ENCODE measurements around the gene IL17REL.
"Not testable (repeated sequence)": the region's sequence is repeated elsewhere in the genome, so short reads cannot be mapped to it uniquely, and the experiment has no call there.

The IL17REL gene

DNA sequence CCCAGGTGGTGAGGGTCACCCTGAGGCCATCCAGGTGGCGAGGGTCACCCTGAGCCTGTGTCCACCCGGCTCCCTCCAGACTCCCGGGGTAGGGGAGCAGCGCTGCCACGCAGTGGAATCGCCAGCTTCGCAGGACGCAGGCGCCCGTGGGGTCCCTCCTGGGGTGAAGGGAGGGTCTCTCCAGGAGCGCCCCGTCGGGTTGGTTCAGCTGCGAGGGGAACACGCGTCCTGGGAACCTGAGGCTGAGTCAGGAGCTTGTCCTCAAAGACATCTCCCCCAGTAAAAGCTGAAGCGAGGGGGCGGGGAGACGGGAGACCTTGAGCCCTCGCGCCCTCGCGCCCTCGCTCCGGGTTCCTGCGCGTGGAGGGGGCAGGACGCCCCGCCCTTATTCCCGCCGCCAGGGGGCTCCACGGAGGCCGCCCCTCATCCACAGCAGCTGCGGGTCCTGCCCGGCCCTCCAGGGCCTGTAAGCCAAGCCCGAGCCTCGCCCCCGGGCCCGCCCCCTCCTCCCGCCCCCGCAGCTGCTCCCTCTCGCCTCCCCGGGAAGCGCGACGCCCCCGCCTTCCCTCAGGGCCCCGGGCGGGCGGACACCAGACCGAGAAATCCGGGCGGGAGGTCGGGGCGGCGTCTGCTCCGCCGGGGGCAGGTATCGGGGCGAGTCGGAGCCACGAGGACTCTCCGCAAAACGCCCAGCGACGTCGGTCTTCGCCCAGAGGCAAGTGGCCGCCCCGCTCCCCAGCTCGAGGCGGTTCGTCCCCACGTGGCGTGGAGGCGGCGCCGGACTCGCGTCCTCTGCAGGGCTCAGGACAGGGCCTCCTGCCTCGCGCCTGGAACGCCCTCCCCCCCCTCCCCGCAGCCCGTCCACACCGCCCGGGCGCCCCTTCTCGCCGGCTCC is 29.2 kb downstream of the IL17REL start:
- peak; percentile 30 to 42 for DNase-seq

DNA sequence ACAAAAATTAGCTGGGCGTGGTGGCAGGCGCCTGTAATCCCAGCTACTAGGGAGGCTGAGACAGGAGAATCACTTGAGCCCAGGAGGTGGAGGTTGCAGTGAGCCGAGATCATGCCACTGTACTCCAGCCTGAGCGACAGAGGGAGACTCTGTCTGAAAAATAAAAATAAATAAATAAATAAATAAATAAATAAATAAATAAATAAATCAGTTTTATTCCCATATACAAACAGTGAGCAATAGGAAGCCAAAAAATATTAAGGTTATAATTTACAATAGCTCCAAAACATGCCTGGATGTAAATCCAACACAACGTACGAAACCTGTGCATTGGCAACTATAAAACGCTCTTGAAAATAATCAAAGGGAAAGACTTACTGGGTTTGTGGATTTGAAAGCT is 30.8 kb downstream of the IL17REL start:
- DNase-seq = not testable (repeated sequence)

DNA sequence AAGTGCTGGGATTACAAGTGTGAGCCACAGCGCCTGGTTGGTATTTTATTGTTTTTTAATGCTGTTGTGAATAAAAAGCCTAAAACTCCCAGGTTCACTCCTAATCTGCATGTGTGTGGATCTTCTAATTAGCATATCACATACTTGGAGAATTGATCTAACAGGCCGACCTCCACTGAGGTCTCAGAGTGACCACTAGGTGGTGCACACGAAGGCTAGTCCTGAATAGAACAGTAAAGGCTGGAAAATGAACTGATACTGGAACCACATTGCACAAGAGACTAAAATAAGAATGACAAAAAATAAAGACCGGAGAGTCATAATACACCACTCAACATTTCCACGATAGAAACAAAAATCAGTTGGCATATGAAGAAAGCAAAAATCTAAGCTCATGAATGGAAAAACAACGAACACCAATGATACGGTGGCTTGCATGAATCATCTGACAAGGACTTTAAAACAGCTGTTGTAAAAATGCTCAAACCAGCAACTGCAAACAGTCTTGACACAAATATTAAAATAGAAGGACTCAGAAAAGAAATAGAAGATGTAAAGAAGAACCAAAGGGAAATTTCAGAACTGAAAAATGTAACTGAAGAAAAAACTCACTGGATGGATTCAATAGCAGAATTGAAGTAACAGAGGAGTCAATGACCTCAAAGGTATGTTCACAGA is 32.8 kb downstream of the IL17REL start:
- DNase-seq = peak; percentile 69 to 70

DNA sequence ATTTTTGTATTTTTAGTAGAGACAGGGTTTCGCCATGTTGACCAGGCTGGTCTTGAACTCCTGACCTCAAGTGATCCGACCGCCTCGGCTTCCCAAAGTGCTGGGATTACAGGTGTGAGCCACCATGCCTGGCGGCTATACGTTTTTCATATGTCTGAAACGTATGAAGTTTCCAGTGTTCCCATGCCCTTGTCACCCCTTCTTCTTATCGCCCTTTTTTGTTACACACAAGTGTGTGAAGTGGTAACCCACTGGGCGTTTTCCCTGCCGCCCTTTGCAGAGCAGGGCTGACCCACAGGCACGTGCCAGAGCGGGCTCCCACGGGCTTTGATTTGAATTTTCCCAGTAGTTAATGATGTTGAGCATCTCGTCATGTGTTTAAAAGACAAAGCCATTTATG is 35.0 kb downstream of the IL17REL start:
- no peak for DNase-seq

DNA sequence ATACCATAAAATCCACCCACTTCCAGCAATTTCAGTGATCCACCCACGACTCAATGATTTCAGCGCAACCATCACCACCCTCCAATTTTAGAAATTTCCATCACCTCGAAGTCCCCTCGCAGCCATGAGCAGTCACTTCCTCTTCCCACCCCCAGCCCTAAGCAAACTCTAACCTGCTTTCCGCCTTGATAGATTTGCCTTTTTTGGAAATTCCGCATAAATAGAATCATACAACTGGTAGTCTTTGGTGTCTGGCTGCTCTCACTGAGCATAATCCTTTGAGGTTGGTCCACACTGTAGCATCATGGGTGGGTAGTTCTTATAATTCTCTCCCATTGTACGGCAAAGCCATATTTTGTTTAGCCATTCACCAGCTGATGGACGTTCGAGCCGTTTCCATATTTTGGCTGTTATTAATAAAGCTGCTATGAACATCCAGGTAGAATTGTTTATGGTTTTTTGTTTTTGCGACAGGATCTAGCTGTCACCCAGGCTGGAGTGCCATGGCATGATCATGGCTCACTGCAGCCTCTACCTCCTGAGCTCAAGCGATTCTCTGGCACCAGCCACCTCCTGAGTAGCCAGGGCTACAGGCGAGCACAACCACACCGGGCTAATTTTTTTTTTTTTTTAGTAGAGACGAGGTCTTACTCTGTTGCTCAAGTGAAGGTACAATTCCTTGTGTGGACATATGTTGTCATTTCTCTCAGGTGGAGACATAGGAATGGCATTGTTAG is 36.0 kb downstream of the IL17REL start:
- peak; percentile 65 to 75 for DNase-seq

DNA sequence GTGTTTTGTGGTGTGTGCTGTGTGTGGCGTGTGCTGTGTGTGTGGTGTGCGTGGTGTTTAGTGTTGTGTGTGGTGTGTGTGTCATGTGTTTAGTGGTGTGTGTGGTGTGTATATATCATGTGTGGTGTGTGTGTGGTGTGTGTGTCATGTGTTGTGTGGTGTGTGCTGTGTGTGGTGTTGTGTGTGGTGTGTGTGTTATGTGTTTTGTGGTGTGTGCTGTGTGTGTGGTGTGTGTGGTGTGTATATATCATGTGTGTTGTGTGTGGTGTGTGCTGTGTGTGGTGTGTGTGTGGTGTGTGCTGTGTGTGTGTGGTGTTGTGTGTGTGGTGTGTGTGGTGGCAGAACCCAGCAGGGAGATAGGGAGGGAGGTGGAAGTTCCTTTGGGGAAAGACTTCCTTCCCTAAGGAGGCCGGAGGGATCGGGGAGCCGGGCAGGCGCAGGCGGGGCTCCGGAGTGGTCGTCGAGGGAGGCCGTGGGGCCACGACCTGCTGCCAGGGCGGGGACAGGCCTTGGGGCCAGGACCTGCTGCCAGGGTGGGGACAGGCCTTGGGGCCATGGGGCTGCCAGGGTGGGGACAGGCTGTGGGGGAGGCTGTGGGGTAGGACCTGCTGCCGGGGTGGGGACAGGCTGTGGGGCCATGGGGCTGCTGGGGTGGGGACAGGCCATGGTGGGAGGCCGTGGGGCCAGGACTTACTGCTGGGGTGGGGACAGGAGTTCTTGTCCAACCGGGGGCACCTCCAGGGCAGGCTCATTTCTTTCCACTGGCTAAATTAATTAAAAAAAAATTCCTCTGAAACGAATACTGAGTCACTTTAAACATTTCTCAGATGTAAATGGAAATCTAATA is 36.8 kb downstream of the IL17REL start:
- DNase-seq = peak; percentile 78 to 82

DNA sequence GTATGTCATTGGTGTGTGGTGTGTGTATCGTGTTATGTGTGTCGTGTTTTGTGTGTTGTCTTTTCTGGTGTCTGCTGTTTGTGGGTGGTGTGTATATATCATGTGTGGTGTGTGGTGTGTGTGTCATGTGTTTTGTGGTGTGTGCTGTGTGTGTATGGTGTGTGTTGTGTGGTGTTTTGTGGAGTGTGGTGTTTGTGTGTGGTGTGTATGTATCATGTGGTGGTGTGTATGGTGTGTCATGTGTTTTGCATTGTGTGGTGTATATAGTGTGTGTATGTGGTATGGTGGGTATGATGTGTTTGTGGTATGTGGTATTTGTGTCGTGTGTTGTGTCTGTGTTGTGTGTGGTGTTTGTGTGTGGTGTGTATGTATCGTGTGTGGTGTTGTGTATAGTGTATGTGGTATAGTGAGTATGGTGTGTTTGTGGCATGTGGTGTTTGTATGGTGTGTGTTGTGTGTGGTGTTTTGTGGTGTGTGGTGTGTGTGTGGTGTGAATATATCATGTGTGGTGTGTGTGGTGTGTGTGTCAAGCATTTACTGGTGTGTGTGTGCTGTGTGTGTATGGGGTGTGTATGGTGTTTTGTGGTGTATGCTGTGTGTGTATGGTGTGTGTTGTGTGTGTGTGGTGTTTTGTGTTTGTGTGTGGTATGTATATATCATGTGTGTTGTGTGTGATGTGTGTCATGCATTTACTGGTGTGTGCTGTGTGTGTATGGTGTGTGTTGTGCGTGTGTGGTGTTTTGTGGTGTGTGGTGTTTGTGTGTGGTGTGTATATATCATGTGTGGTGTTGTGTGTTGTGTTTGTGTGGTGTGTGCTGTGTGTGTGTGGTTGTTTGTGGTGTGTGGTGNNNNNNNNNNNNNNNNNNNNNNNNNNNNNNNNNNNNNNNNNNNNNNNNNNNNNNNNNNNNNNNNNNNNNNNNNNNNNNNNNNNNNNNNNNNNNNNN is 39.3 kb downstream of the IL17REL start:
- peak; percentile 21 to 23 for DNase-seq

DNA sequence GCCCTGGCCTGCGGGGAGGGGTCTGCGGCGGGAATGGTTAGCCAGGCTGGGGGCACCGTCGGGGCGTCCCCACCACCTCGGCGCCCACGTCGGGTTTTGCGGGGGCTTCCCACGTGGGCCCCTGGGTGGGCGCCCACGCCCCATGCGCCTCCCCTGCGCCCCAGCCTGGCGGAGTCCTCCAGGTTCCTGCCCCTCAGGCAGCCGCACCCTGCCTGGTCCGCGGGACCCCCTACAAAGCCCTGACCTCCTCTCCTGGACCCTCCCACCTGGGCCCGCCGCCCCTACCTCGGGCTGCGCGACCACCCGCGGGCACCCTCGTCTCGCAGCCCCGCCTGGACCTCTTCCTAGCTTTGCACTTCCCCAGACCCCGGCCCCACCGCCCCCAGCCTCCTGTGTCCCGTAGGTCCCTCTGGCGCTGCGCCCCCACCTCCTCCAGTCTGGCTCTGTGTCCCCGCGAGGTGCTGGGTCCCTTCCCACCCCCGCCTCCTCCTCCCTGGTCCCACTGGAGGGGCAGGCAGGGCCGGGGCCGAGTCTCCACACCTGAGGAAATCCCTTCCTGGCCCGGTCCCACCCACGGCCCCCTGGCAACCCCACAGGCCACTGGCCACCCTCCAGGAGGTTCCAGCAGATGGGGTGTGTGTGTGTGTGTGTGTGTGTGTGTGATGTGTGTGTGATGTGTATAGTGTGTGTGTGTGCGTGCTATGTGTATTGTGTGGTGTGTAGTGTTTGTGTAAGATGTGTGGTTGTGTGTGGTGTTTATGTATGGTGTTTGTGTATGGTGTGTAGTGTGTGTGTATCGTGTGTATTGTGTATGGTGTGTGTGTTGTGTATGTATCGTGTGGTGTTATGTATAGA is 40.2 kb downstream of the IL17REL start:
- DNase-seq = peak; percentile 44 to 54

DNA sequence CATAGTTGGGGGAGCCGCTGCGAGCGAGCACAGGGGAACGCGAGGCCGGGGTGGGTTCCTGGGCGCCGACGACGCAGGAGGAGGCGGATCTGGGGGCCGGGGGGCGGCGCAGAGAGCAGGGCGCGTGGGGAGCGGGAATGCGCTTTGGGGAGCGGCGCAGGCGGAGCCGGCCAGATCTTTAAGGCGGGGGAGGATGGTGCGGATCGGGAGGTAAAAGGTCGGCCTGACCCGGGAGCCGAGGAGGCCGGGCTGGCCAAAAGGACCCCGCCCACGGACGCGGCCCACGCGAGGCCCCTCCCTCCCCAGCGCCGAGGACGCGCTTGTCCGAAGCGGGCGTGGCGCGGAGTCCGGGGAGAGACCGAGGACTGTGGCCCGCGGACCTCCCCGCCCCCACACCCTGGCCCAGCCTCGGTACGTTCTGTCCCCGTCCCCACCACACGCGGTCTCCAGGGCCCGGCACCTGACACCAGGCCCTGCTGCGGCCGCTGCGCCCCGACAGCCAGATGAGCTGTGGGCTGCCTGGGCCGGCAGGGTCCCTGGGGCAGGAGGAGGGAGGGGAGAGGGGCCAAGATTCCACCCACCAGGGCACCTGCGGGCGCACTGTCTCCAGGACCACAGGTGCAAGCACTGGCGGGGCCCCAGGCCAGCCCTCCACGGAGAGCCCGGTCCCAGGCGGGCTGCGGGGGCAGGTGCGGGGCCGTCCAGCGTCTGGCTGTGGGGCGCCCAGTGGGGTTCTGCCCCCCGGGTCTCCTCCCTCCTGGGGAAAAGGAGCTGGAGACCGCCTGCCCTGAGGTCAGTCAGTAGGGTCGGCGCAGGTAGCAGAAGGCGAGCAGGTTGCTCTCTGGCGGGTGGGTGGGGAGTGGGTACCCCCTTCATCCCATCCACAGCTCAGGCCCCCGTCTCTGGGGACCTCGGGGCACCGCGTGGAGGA is 41.1 kb downstream of the IL17REL start:
- peak in 1 of 2 experiments; percentile 90 for DNase-seq

DNA sequence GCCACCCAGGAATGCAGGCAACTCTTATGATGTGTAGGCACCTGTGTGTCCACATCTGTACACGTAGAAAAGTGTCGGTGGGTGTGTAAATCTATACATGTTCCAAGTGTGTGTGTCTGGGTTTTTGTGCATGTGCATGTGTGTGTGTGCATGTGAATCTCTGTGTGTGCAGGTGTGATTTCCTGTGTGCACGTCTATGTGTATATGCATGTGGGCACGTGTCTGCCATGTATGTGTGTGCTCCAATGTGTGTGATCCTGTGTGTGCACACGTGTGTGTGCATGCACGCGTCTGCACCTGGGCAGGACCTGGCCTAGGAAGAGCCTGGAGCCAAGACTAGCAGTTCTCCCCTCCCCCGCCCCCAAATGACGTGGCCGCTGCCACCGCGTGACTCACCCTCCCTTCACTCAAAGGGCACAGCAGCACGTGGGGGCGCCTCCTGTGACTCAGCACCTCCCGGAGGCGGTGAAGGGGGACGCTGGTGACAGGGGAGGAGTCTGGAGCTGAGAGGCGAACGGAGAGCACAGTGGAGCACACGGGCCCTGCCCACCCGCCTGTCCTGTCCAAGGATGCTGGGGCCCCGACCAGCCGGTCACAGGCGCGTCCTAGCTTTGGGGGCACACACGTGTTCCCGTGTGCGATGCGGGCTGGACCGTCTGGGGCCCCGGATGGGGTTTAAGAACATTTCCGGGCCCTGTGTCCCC is 41.9 kb downstream of the IL17REL start:
- peak; percentile 97 for DNase-seq

DNA sequence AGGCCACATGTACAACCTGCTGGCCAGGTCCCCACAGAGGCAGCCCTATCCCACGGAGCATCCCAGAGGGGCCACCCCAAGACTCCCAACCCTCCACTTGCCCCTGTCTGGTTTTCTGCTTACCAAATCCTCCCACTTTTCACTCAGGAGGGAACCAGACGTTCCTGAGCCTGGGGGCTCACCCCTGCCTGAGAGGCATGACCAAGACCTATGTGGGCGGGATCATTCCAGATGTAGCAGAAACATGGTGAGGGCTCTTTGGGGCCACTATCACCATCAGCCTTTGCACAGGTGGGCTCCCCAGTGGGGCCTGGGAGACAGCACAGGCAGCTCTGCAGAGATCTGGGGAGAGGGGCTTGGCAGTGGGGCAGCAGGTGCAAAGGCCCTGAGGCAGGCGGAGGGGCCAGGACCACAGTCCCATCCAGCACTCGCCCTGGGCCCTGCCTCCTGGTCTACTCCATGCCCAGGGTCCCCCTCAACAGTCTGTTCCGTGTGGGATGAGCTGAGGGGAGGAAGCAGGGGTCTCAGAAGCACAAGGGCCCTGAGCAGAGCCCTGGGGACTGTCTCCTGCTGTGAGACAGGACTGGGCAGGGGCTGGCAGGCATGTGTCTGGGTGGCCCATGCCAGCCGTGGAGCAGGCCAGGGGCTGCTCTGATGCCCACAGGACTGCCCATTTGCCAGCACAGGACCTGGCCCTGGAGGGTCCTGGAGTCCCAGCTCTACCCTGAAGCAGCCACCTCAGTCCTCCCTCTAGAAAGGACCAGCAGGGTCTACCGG is 42.6 kb downstream of the IL17REL start:
- peak in 1 of 2 experiments; percentile 40 for DNase-seq

DNA sequence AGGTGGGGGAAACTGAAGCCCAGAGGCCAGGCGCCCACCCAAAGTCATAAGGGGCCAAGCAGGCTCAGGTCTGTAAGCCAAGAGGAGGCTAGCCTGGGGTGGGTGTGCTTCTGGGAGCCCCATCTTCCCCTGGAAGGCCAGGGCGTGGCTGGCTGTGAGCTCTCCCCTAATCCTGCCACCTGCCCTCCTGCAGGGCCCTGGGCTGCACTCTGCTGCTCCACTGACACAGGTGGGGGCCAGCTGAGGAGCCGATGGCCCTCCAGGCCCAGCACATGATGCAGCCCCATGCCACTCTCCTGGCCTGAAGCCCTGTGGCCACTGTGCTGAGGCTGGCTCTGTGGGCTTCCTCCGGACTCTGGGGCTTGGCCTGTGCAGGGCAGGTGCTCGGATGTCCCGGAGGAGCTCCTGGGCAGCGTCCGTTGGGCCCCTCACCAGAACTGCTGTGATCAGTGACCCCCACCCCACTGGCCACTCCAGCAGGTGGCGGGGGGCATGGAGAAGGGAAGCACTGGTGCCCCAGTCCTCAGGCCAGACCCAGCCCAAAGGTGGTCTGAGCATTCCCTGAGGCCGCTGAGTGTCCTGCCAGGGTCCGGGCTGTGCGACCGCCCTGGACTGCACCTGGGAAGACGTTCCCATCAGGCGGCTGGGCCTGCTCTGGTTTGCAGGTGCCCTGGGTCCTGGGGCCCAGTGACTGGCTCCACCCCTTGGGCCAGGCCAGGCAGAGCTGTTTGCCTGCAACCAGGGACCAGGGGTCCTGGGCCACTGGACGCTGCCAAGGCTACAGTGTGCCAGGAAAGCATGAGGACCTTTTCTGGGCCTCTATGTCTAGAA is 43.5 kb downstream of the IL17REL start:
- peak in 1 of 2 experiments; percentile 33 for DNase-seq

DNA sequence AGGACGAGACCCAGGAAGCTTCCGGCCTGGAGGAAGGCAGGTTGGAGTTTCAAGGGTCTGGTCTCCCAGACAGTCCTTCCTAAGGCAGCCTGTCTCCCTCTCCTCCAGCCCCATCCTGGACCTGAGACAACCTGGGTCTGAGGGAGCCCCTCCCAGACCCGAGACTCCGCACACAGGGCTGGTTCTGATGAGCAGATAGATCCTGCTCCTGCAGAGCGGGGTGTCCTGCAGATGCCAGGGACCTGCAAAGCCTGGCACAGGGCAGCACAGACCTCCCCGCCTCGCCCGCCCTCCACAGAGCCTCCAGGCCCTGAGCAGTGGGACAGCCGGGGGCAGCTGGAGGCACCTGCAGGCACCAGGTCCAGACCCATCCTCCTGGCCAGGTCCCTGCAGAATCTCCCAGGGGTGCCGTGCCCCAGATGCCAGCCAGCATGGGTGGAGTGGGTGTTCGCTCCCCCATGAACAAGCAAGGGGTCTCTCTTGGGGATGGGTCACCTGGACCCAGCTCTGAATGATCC is 44.2 kb downstream of the IL17REL start:
- peak; percentile 26 to 30 for DNase-seq

DNA sequence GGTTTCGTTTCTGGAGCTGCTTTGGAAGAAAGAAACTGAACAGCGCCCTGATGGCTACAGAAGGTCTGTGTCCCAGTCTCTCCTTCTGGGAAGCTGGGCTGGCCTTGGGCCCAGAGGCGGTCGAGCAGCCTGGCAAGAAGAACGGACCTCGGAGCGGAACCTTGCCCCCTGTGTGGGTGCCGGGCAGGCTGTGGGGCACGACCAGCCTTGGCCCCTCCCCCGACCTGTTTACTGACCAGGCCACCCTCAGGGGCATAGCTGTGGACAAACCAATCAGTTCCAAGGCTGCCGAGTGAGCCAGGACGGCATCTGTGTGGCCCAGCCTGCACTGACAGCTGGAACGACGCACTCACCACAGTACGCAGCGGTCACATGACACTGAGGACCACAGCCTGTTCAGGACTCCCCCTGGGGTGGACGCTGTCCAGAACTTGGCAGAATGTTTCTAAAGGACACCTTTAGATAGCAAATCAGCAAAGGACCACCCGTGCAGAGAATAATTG is 44.8 kb downstream of the IL17REL start:
- no peak for DNase-seq

DNA sequence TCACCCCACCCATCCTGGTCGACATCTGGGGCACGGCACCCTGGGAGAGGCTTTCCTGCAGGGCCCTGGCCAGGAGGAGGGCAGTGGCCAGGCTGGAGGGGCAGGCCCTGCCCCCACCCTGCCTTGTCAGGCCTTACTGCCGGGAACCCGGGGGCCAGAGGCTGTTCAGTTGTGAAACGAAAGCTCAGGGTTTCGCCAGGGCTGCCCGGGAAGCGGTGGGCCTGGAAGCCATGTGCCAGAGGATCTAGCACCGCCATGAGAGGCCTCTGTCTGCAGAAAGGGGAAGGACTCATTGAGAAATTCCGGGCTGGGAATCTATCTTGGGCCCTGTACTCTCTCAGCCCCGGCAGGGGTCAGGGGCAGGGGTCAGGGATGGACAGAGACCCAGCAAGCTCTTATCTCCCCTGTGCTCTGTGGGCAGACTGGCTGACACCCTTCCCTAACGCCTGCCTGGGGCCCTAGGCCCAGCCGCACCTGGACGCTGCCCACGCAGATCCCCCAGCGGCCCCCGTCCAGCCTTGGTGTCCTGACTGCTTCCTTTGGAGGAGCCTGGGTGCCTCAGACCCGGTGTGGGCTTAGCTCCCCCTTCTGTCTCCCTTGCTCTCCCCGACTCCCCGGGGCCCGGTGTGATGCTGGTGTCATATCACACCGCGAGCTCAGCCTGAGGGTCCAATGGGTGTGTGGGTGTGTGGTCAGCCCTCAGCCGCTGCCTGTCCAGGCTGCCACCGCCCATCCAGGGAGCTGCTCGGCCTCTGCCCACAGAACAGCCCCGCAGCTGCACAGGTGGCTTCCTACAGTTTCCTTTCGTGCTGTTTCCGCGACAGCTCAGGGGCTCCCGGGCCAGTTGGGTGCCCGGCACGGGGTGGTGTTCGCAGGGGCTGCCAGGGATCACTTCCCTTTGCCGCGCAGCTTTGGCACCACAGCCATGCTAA is 45.5 kb downstream of the IL17REL start:
- DNase-seq = peak; percentile 40 to 54

Measured in activated T-cell treated with anti-CD3 and anti-CD28 coated beads, Interleukin-2, amount 50 U/mL, for 48 hours (primary cell).